Right lobe of liver (tissue), 6 donors: ENCODE measurements around the gene NRCAM. TPM values are rescaled to one million over a fixed set of nuclear protein-coding genes. Genes with fewer than 3 reads are reported as not detected.

ENCODE experiments used
- ATAC-seq, 4 donors: fragments of 200-7000 bp; cut with Tn5 transposase; one replicate each; pipeline ENCODE4 v1.9.1; 2020; ENCODE audit warnings: mild to moderate bottlenecking in 4 of 4, moderate library complexity in 4 of 4
- DNase-seq, 3 donors: peaks; one replicate each; pipeline ENCODE4 v3.0.0-alpha.2; 2020
- H3K27ac ChIP-seq, 3 donors: fragments of 200-600 bp; one replicate each; pipeline ENCODE4 v1.8.0; 2022
- H3K27me3 ChIP-seq, 2 donors: fragments of 200-600 bp; one replicate each; pipeline ENCODE4 v1.8.0; 2022
- H3K36me3 ChIP-seq, 4 donors: fragments of 200-600 bp; sonication (generic) in 1 of 4; one replicate each; pipeline versions ENCODE4 v1.5.1 to v1.8.0; 2017 to 2022; ENCODE audit warnings: control low read depth in 1 of 4
- H3K4me1 ChIP-seq, 4 donors: fragments of 200-600 bp; sonication (generic) in 1 of 4; one replicate each; pipeline versions ENCODE4 v1.5.1 to v1.8.0; 2017 to 2022; ENCODE audit warnings: control low read depth in 1 of 4
- H3K4me3 ChIP-seq, 3 donors: fragments of 200-600 bp; one replicate each; pipeline ENCODE4 v1.8.0; 2022
- H3K9me3 ChIP-seq, 4 donors: fragments of 200-600 bp; sonication (generic) in 1 of 4; one replicate each; pipeline versions ENCODE4 v1.5.1 to v1.8.0; 2017 to 2022; ENCODE audit warnings: control low read depth in 1 of 4
- CTCF ChIP-seq, 4 donors: fragments of 200-600 bp in 3 of 4; fragments of 450-650 bp in 1 of 4; IDR thresholded peaks; one replicate each; pipeline versions ENCODE4 v1.5.1 to v1.8.0; 2016 to 2022; ENCODE audit warnings: antibody characterized with exemption in 4 of 4, mild to moderate bottlenecking in 2 of 4
- POLR2A ChIP-seq: fragments of 450-650 bp; IDR thresholded peaks from one replicate; pipeline ENCODE4 v1.6.1; 2017; ENCODE audit warnings: antibody characterized with exemption, mild to moderate bottlenecking
- WGBS: methylation state at CpG from one replicate; pipeline ENCODE4 v1.1.6; 2018; ENCODE audit warnings: low coverage, low lambda C conversion rate; ENCODE audit not compliant: insufficient coverage; ENCODE audit errors: missing lambda C conversion rate; 5-methylcytosine and 5-hydroxymethylcytosine counted together
- intact Hi-C, 2 donors: fragments of 100-400 bp; cut with DNase I; formaldehyde crosslinking; loops; one replicate each; pipeline versions ENCODE4 v1.11.2 to v1.14.1; 2022
- total RNA-seq, 6 experiments: library from RNA; depleted of rRNA in 2 of 6; stranded (reverse); fragments of >200 nt in 2 of 6; fragmentation: NEBNext Ultra II Directional in 3 of 6; extraction: Animal tissue kit (Norgen Biotek cat#: 25700) in 3 of 6; gene quantifications; one replicate each; pipeline versions ENCODE4 v1.1.0 to v1.2.4, GENCODE V29; 2016 to 2023
- donor health status: DM: no; HTN: yes; CAD: no.
- donor health status: DM: no; HTN: no; CAD: no.
- donor health status: DM: no; HTN: no; CAD: no.
- donor health status: DM: no; HTN: yes; CAD: no.
- donor health status: DM: no; HTN: yes; CAD: no.

NRCAM gene
- total RNA-seq, 6 experiments from 2014 or later, result 0.16 to 1.9 (median 0.27) TPM

GRCh38 chr7:108454674-108455550, 1.3 kb downstream of the NRCAM start:
- Histone ChIP-seq H3K36me3 (no peaks in the 10 kb centered on the region), H3K9me3 (no peaks in the 10 kb centered on the region), H3K27ac (no peak overlapping the region), H3K4me3 (peak overlapping the region in 2 of 3 donors; percentile 33 to 45), H3K4me1 (peaks cover 0 to 11% (median 0%) of the 10 kb centered on the region in 4 donors), H3K27me3 (peaks cover 0 to 27% of the 10 kb centered on the region in 2 donors)
- 6% methylated on average over 13 of the region's 72 CpGs for WGBS
- ATAC-seq (peak in 3 of 4 donors; percentile 11 to 19 (median 15)), DNase-seq (no peak)
- TF ChIP-seq POLR2A (no peak), CTCF (IDR thresholded peaks at IDR 0.05) (no peak)
- intact Hi-C loops, result loop anchor here in 1 of 2 donors (10.0 kb wide), 1 partner anchor 270 kb away; no protein-coding TSS in a partner anchor

GRCh38 chr7:108454317-108454673, 1.9 kb downstream of the NRCAM start:
- Histone ChIP-seq H3K36me3 (no peaks in the 10 kb centered on the region), H3K4me1 (peaks cover 0 to 11% (median 0%) of the 10 kb centered on the region in 4 donors), H3K9me3 (no peaks in the 10 kb centered on the region), H3K4me3 (no peak overlapping the region), H3K27me3 (peaks cover 0 to 27% of the 10 kb centered on the region in 2 donors), H3K27ac (no peak overlapping the region)
- ATAC-seq (no peak), DNase-seq (no peak)
- intact Hi-C loops, result loop anchor here in 1 of 2 donors (10.0 kb wide), 1 partner anchor 269 kb away; no protein-coding TSS in a partner anchor
- WGBS, result 47% methylated on average over 4 of the region's 4 CpGs
- TF ChIP-seq POLR2A, result no peak
- no peak for TF ChIP-seq CTCF (IDR thresholded peaks at IDR 0.05)

GRCh38 chr7:108453320-108453719, 2.9 kb downstream of the NRCAM start:
- H3K4me1 ChIP-seq, result peaks cover 0 to 11% (median 0%) of the 10 kb centered on the region in 4 donors
- WGBS, result 39% methylated on average over 4 of the region's 4 CpGs
- no peak for TF ChIP-seq CTCF (IDR thresholded peaks at IDR 0.05)
- TF ChIP-seq POLR2A, result no peak
- H3K27ac ChIP-seq, result no peak overlapping the region
- H3K4me3 ChIP-seq, result no peak overlapping the region
- intact Hi-C loops, result loop anchor here in 1 of 2 donors (10.0 kb wide), 1 partner anchor 269 kb away; no protein-coding TSS in a partner anchor
- peak in 1 of 4 donors; percentile 27 for ATAC-seq
- DNase-seq, result no peak
- peaks cover 0 to 27% of the 10 kb centered on the region in 2 donors for H3K27me3 ChIP-seq
- no peaks in the 10 kb centered on the region for H3K9me3 ChIP-seq
- no peaks in the 10 kb centered on the region for H3K36me3 ChIP-seq

GRCh38 chr7:108452707-108453106, 3.5 kb downstream of the NRCAM start:
- DNase-seq, result no peak
- Histone ChIP-seq H3K9me3 (no peaks in the 10 kb centered on the region), H3K27me3 (peaks cover 0 to 27% of the 10 kb centered on the region in 2 donors), H3K4me3 (no peak overlapping the region), H3K27ac (no peak overlapping the region), H3K36me3 (no peaks in the 10 kb centered on the region), H3K4me1 (peaks cover 0 to 11% (median 0%) of the 10 kb centered on the region in 4 donors)
- peak; percentile 29 to 40 (median 34) for TF ChIP-seq CTCF (IDR thresholded peaks at IDR 0.05)
- TF ChIP-seq POLR2A, result no peak
- 49% methylated on average over 2 of the region's 2 CpGs for WGBS
- intact Hi-C loops, result loop anchor here in 1 of 2 donors (10.0 kb wide), 1 partner anchor 268 kb away; no protein-coding TSS in a partner anchor
- ATAC-seq, result peak; percentile 53 to 64 (median 58)
